Frontal cortex (tissue), 4 donors: ENCODE data around the gene TTC29. TPM values are rescaled to one million over a fixed set of nuclear protein-coding genes. Genes with fewer than 3 reads are reported as not detected.
"Not testable (repeated sequence)": the region's sequence is repeated elsewhere in the genome, so short reads cannot be mapped to it uniquely, and the experiment has no call there.

Experiments
- DNase-seq, 2 donors: peaks; one replicate each; pipeline ENCODE4 v3.0.0; 2012; ENCODE audit warnings: low spot score in 2 of 2
- FAIRE-seq: peaks from 2 replicates; lab custom pipeline; 2012; peaks lifted over from hg19 to GRCh38; lab: Jason Lieb, UNC
- total RNA-seq: library from RNA; depleted of rRNA; stranded (reverse); fragments of >200 nt; gene quantifications from one replicate; pipeline ENCODE4 v1.2.3, GENCODE V29; 2014
- donor health status: control.
- donor health status: control.
- donor health status: control.

The TTC29 gene
- total RNA-seq, 1 donor from 2014 or later = not detected

DNA sequence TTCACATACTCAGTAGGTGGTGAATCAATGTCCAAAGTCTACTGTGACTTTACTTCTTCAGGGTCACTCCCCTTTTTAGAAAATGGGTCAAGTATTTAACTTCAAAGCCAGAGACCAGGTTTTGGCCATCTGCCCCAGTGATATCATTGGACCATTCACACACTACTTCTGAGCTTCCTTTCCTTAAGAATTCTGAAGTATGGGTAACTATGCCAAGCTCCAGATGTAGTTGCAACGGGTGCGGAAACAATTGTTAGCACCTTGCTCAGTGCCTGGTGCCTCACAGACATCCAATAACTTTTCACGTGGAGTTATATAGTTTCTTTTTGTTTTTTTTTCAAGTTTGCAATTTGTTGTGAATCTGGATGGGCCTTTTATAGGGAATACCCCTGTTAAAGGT lies 62.6 kb downstream of the TTC29 start:
- DNase-seq (no peak), FAIRE-seq (no peak)

DNA sequence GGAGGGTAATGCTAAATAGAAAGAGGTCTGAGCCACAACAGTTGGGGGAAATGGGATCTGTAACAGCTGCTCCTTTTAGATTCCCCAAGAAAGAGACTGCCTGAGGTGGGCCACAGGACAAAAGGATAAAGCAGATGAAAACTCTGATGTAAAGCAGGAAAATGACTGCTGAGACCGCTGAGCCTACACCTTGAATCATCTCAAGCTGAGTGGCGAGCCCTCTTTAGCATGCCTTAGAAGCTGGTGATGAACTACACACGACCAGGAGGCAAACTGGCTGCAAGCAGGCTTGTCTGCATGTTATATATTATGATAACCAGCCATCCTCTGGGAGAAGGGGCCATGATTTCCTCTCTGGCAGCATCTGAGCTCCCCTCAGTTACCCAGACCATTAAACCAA lies 88.4 kb downstream of the TTC29 start:
- no peak for FAIRE-seq

DNA sequence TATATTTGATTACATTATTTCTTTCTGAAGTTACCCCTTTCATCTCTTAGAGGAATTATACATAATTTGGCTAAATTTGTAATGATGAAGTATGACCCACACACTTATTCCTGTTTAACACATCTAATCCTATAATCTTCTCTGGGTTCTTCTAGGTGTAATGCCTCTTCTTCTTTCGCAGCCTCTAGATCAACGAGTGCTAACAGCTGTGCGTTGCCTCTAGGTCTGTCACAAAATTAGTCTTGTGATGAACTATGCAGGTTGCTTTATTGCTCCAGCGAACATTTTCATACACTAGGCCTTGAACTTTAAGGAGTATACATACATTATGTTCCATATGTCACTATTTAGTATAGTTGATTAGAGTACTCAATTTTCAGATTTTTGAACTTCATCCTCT lies 89.9 kb downstream of the TTC29 start:
- no peak for FAIRE-seq
- DNase-seq = no peak

More for the DNA sequence above, 88.4 kb downstream of the TTC29 start:
- DNase-seq = no peak

- FAIRE-seq (no peak), DNase-seq (no peak)
These were observed 93.3 kb downstream of the TTC29 start for GRCh38 chr4:146852360-146852759.

- DNase-seq = no peak
- no peak for FAIRE-seq
These were observed 98.3 kb downstream of the TTC29 start for GRCh38 chr4:146847345-146847744.

DNA sequence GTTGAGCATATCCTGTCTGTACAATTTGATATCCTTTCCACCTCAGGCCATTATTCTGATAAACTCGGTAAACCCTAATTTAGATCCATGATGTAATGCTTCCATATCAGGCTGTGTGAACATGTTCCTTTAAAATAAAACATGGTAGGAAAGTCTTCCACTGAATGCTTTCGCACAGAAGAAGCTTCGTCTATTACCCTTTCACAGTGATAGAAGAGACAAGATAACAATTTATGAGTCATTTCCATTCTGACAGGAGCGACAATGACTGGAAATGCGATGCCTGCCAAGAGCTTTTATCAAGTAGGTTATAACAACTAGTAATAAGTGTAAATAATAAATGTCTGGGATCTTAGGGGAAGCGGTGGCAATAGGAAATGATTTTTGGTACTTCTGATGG lies 98.8 kb downstream of the TTC29 start:
- DNase-seq (no peak), FAIRE-seq (no peak)

GRCh38 chr4:146844761-146845160 lies 100.9 kb downstream of the TTC29 start:
- DNase-seq (no peak), FAIRE-seq (no peak)

DNA sequence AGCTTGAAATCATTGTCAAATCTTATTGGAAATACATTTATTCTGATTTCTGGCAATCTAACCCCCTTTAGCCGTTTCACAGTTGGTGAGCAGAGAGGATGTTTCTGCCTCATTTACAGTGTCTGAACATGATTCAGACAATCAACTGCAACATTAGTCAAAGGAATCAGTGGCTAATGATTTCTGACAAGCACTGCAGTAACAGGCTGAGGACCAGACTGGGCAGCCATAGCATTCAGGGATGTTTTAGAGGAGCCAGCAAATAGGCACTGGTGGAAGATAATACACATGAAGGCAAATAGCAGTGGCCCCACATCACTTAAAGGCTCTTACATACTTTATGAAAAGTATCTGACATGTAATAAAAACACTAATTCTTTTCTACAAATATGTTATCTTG lies 102.8 kb downstream of the TTC29 start:
- DNase-seq (no peak), FAIRE-seq (no peak)

DNA sequence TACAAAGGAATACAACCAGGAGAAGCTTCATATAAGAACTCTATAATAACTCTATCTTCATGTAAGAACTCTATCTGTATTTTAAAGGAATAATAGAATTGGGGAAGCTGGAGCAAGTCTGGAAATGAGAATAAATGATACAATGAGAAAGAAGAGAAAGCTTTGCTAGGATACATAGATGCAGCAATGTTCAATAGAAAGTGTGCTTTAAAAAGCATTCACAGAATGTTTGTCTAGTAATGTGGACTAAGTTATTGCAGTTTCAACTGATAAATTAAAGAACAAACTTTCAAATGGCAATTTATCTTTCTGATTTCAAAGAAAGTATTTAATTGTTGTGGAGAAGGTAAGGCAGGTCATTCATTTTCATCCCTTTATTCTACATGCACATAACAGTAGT lies 104.9 kb downstream of the TTC29 start:
- no peak for DNase-seq
- FAIRE-seq = no peak

- DNase-seq = no peak
- no peak for FAIRE-seq
These were observed 110.6 kb downstream of the TTC29 start for GRCh38 chr4:146835096-146835495.

GRCh38 chr4:146834263-146835034 lies 111.2 kb downstream of the TTC29 start:
- DNase-seq (no peak), FAIRE-seq (no peak)

DNA sequence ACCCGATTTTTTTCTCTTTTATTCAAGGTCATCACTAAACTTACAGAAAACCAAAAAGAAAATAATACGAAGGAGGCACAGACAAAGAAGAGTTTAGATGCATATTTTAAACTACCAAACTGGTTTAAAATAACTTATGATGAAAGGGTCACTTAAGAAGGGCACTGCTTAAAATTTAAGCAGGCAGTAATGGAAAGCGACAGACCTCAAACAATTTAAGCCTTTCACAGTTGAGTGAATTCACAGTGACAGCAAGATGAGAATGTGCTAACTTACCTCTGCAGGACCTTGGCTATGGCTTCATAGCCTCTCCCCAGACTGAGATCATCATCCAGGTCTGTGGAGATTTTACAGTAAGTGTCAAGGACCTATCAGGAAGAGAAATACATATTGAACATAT lies 112.1 kb downstream of the TTC29 start:
- DNase-seq (no peak), FAIRE-seq (no peak)

GRCh38 chr4:146822980-146823379 lies 122.7 kb downstream of the TTC29 start:
- FAIRE-seq = not testable (repeated sequence)

GRCh38 chr4:146814750-146815149 lies 130.9 kb downstream of the TTC29 start:
- no peak for FAIRE-seq
- no peak for DNase-seq

More at GRCh38 chr4:146822980-146823379, 122.7 kb downstream of the TTC29 start:
- DNase-seq = not testable (repeated sequence)

GRCh38 chr4:146795711-146796110 lies 150.0 kb downstream of the TTC29 start:
- FAIRE-seq = no peak
- DNase-seq = no peak

DNA sequence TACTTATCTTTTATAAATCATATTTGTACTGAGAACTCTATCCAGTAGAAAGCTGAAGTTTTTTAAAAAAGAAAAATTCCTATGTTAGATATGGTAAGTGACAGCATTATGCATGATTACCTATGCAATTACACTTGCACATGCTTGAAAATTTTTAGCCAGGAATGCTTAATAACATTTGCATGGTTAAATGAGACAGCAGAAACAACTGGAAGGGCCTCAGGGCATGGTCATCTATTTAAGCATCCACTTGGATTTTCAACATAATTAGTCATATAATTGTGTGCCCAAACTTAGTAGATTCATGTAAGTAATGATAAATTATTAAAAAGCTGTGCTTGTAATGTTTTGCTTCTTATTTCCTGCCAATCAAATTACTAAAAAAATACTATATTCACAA lies 151.9 kb downstream of the TTC29 start:
- no peak for FAIRE-seq

GRCh38 chr4:146791439-146791838 lies 154.2 kb downstream of the TTC29 start:
- FAIRE-seq = no peak
- DNase-seq = no peak

More for the DNA sequence above, 151.9 kb downstream of the TTC29 start:
- DNase-seq = no peak

- DNase-seq (no peak), FAIRE-seq (no peak)
These were observed 155.1 kb downstream of the TTC29 start for GRCh38 chr4:146790515-146790914.

- no peak for DNase-seq
- no peak for FAIRE-seq
These were observed 157.9 kb downstream of the TTC29 start for GRCh38 chr4:146787731-146788130.

DNA sequence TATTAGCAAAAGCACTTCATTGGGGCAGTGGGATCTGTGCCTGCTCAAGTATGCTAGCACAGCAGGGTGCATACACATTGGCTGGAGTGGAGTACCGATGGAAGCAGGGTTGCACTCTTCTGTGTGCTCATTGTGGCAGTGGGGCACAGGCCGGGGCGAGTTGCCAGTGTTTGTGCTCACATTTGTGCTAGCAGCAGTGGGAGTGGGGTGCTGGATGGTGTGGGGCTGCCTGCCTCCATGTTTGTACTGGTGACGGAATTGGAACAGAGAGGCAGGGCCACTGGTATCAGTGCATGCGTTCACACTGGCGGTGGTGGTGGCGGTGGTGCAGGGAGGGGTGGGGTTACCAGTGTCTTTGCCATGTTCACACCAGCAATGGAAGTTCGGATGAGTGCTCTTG lies 169.0 kb downstream of the TTC29 start:
- no peak for FAIRE-seq

DNA sequence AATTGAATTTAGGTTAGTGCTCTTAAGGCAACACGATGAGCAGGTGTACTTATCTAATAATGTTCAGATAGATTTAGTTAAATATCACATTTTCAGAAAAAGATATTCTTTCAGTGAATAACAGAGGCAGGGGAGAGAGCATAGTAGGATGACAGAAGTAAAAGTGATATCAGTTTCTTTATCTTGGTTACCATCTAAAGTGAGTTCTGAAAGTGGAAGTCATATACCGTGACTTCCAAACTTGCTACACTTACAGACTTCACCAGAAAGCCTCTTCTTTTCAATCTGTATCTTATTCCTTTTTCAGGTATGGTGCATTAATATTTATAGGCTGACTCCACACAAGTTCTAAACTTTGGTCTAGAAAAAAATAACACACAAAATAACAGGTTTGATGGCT lies 182.1 kb downstream of the TTC29 start:
- FAIRE-seq (no peak), DNase-seq (no peak)

More for the DNA sequence above, 169.0 kb downstream of the TTC29 start:
- DNase-seq = no peak

DNA sequence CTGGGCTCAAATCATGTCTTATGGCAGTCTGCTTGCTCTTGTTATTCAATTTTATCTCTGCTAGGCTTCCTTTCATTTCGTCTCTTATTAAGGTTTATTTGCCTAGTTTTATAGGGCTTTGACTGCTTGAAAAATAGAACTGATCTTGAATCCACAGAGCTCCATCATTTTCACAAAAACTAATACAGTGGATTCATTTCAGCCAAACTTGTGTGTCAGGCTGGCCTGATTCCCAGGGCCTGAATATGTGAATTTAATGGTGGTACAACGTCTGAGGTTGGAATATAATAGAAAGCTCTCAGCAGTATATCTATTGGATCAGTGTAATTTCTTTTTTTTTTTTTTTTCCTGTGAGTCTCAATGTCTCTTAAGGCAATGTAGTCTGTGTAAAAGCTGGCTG lies 183.6 kb downstream of the TTC29 start:
- no peak for FAIRE-seq
- DNase-seq = no peak
